ENCODE data around the gene GPC5. TPM values are rescaled to one million over a fixed set of nuclear protein-coding genes. Genes with fewer than 3 reads are reported as not detected.
"Not testable (repeated sequence)": the region's sequence is repeated elsewhere in the genome, so short reads cannot be mapped to it uniquely, and the experiment has no call there.

Gene GPC5
- total RNA-seq, 2 donors from 2014 or later, result not detected

DNA sequence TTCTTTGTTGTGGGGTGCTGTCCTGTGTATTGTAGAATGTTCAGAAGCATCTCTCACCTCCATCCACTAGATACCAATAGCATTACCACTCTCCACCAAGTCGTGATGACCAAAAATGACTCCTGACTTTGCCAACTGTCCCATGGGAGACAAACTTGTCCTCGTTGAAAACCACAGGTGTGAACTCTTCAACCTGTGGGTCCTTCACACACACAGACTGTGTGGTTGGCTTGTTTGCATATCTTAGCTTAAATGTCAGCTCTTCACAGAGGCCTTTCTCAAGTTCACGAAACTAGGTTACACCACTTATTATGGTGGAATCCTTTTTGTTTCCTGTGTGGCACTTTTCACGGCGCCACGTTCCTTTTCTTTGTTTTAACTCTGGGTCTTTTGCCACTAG is 6.8 kb downstream of the GPC5 start:
- no peak for ATAC-seq
- WGBS, 2 donors, result 66 to 74% methylated on average over 6 of the region's 6 CpGs
- Histone ChIP-seq H3K36me3 (replicated peaks in 1 of 2; ENCODE audit: insufficient read depth in 1 of 2, low read depth in 2 of 2) (no peaks in the 10 kb centered on the region), H3K27me3 (peaks cover 0 to 7% of the 10 kb centered on the region in 2 donors), H3K4me1 (no peaks in the 10 kb centered on the region), H3K9me3 (no peaks in the 10 kb centered on the region), H3K4me3 (no peak overlapping the region), H3K27ac (no peak overlapping the region)
- DNase-seq, result no peak
- TF ChIP-seq POLR2A (IDR thresholded peaks at IDR 0.05) (no peak), CTCF (IDR thresholded peaks at IDR 0.05) (no peak)
- intact Hi-C loops (cut with DNase I), result no loop called here

- H3K27me3 ChIP-seq, result peaks cover 0 to 1% of the 10 kb centered on the region in 2 donors
- intact Hi-C loops (cut with DNase I), result no loop called here
These were observed 8.2 kb downstream of the GPC5 start for GRCh38 chr13:91406619-91407018.

DNA sequence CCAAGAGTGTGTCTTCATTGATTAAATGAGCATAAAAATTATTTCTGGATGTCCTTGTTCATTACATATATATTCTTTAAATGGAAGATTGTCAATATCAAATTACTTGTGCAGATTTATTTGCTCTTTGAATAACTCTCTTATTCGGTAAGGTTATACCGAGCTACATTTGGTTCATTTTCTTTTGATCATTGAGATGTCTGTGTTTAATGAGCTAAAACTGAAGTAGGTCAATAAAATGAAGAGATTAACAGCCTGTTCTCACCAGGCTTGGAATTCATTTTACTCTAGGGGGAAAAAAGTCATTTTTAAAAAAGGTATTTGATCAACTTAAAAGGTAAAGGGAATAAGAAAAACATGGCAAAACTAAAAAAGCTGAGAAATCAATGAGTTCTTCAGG is 10.6 kb downstream of the GPC5 start:
- Histone ChIP-seq H3K36me3 (replicated peaks in 1 of 2; ENCODE audit: insufficient read depth in 1 of 2, low read depth in 2 of 2) (no peaks in the 10 kb centered on the region), H3K4me3 (no peak overlapping the region), H3K9me3 (no peaks in the 10 kb centered on the region), H3K4me1 (no peaks in the 10 kb centered on the region), H3K27me3 (no peaks in the 10 kb centered on the region), H3K27ac (no peak overlapping the region)
- 41 to 42% methylated on average over 2 of the region's 2 CpGs for WGBS, 2 donors
- TF ChIP-seq POLR2A (IDR thresholded peaks at IDR 0.05) (no peak), CTCF (IDR thresholded peaks at IDR 0.05) (no peak)
- no peak for DNase-seq
- ATAC-seq, result no peak
- intact Hi-C loops (cut with DNase I), result no loop called here

More at GRCh38 chr13:91406619-91407018, 8.2 kb downstream of the GPC5 start:
- Histone ChIP-seq H3K27ac (no peak overlapping the region), H3K4me1 (no peaks in the 10 kb centered on the region), H3K4me3 (no peak overlapping the region), H3K36me3 (replicated peaks in 1 of 2; ENCODE audit: insufficient read depth in 1 of 2, low read depth in 2 of 2) (no peaks in the 10 kb centered on the region), H3K9me3 (no peaks in the 10 kb centered on the region)
- ATAC-seq (no peak), DNase-seq (peak in 2 of 4 donors; percentile 15 to 21)
- 45 to 50% methylated on average over 5 of the region's 5 CpGs for WGBS, 2 donors
- TF ChIP-seq CTCF (IDR thresholded peaks at IDR 0.05), result peak in 6 of 7 experiments; percentile 5 to 38 (median 15)
- TF ChIP-seq POLR2A (IDR thresholded peaks at IDR 0.05), result no peak

DNA sequence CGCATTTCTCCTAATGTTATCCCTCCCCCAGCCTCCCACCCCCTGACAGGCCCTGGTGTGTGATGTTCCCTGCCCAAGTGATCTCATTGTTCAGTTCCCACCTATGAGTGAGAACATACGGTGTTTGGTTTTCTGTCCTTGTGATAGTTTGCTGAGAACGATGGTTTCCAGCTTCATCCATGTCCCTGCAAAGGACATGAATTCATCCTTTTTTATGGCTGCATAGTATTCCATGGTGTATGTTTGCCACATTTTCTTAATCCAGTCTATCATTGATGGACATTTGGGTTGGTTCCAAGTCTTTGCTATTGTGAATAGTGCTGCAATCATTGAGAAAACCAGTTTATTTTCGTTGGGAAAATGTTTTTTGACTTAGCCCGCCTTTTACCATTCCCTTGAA is 18.2 kb downstream of the GPC5 start:
- H3K9me3 ChIP-seq; H3K27ac ChIP-seq; H3K4me1 ChIP-seq; H3K27me3 ChIP-seq; intact Hi-C loops (cut with DNase I); H3K4me3 ChIP-seq; DNase-seq; H3K36me3 ChIP-seq (replicated peaks in 1 of 2; ENCODE audit: insufficient read depth in 1 of 2, low read depth in 2 of 2); ATAC-seq: not testable (repeated sequence)
- 48 to 71% methylated on average over 5 of the region's 5 CpGs for WGBS, 2 donors

DNA sequence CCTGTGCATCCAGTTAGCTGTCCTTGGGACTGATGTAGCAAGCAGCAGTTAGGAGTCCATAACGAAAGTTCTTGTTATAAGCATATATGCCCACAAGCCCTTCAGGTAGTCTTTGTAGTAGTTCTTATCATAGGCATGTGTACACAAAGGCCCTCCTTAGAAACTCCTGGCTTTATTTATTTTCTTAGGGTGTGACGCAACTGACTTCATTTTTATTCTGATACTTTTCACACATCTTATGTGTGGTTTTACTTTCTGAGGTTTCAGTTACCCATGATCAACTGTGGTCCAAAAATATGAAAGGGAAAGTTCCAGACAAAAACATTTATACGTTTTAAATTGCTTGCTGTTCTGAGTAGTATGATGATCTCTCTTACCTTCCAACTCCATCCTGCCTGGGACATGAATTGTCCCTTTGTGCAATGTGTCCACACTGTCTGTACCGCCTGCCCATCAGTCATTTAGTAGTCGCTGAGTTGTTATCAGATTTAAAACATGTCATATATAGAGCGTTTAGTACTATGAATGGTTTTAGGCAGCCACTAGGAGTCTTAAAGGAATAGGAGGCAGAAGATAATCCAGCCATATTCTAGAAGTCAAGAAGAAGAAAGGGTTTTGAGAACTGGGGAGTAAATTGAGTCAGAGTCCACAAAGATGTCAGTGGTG is 19.4 kb downstream of the GPC5 start:
- Histone ChIP-seq H3K4me1 (no peaks in the 10 kb centered on the region), H3K27me3 (no peaks in the 10 kb centered on the region), H3K9me3 (no peaks in the 10 kb centered on the region), H3K4me3 (no peak overlapping the region), H3K27ac (no peak overlapping the region), H3K36me3 (replicated peaks in 1 of 2; ENCODE audit: insufficient read depth in 1 of 2, low read depth in 2 of 2) (no peaks in the 10 kb centered on the region)
- ATAC-seq (no peak), DNase-seq (no peak)
- 10 to 17% methylated on average over 6 of the region's 6 CpGs for WGBS, 2 donors
- TF ChIP-seq CTCF (IDR thresholded peaks at IDR 0.05) (no peak), POLR2A (IDR thresholded peaks at IDR 0.05) (no peak)
- intact Hi-C loops (cut with DNase I), result no loop called here
